HEK293 (cell line): ENCODE data around the gene YIF1B.
A peak's percentile ranks its signal among the peaks of the same experiment; 100 is the strongest.

Source experiments
- EGR2 ChIP-seq: fragments of 450-650 bp; formaldehyde crosslinking; IDR thresholded peaks from 2 replicates; pipeline ENCODE4 v1.5.1; 2016; ENCODE audit warnings: low read depth, missing biosample characterization, missing genetic modification characterization
- IKZF3 ChIP-seq: fragments of 450-650 bp; IDR thresholded peaks from 2 replicates; pipeline ENCODE4 v1.5.0; 2018; ENCODE audit warnings: missing biosample characterization, mild to moderate bottlenecking, missing genetic modification characterization, moderate library complexity
- KLF8 ChIP-seq: fragments of 450-650 bp; formaldehyde crosslinking; IDR thresholded peaks from 2 replicates; pipeline ENCODE4 v1.5.1; 2016; ENCODE audit warnings: missing biosample characterization, missing genetic modification characterization
- PRDM1 ChIP-seq: fragments of 450-650 bp; formaldehyde crosslinking; IDR thresholded peaks from 2 replicates; pipeline ENCODE4; 2016; ENCODE audit warnings: missing biosample characterization, missing genetic modification characterization
- PRDM4 ChIP-seq: fragments of 450-650 bp; formaldehyde crosslinking; IDR thresholded peaks from 2 replicates; pipeline ENCODE4 v1.5.1; 2017; ENCODE audit warnings: missing biosample characterization, missing genetic modification characterization
- SETDB1 ChIP-seq: IDR thresholded peaks from one replicate; pipeline ENCODE4 v1.6.1; 2017; ENCODE audit warnings: mild to moderate bottlenecking, low read length, moderate library complexity, mixed read lengths; ENCODE audit not compliant: insufficient read length
- WT1 ChIP-seq: fragments of 450-650 bp; formaldehyde crosslinking; IDR thresholded peaks from 2 replicates; pipeline ENCODE4 v1.5.1; 2016; ENCODE audit warnings: missing biosample characterization, missing genetic modification characterization
- ZBTB20 ChIP-seq: fragments of 450-650 bp; formaldehyde crosslinking; IDR thresholded peaks from 2 replicates; pipeline ENCODE4 v1.5.1; 2016; ENCODE audit warnings: missing biosample characterization, missing genetic modification characterization
- ZEB2 ChIP-seq: fragments of 450-650 bp; formaldehyde crosslinking; IDR thresholded peaks from 2 replicates; pipeline ENCODE4 v1.5.1; 2016; ENCODE audit warnings: missing biosample characterization, missing genetic modification characterization
- ZFHX2 ChIP-seq: fragments of 450-650 bp; formaldehyde crosslinking; conservative IDR thresholded peaks from 2 replicates; pipeline ENCODE4 v1.5.1; 2016; ENCODE audit warnings: missing biosample characterization, missing genetic modification characterization
- ZNF157 ChIP-seq: fragments of 450-650 bp; formaldehyde crosslinking; IDR thresholded peaks from 2 replicates; pipeline ENCODE4 v1.5.1; 2016; ENCODE audit warnings: missing biosample characterization, missing genetic modification characterization
- ZNF2 ChIP-seq: fragments of 450-650 bp; formaldehyde crosslinking; IDR thresholded peaks from 2 replicates; pipeline ENCODE4 v1.5.1; 2016; ENCODE audit warnings: missing biosample characterization, missing genetic modification characterization
- ZNF362 ChIP-seq: fragments of 450-650 bp; formaldehyde crosslinking; IDR thresholded peaks from 2 replicates; pipeline ENCODE4 v1.5.1; 2016; ENCODE audit warnings: missing biosample characterization, missing genetic modification characterization
- ZNF558 ChIP-seq: fragments of 450-650 bp; formaldehyde crosslinking; IDR thresholded peaks from 2 replicates; pipeline ENCODE4 v1.5.1; 2016; ENCODE audit warnings: missing biosample characterization, missing genetic modification characterization
- ZNF571 ChIP-seq: fragments of 450-650 bp; formaldehyde crosslinking; IDR thresholded peaks from 2 replicates; pipeline ENCODE4 v1.5.0; 2017; ENCODE audit warnings: missing biosample characterization, missing genetic modification characterization
- ZNF600 ChIP-seq: fragments of 450-650 bp; formaldehyde crosslinking; IDR thresholded peaks from 2 replicates; pipeline ENCODE4 v1.5.1; 2016; ENCODE audit warnings: missing biosample characterization, missing genetic modification characterization
- ZNF610 ChIP-seq: fragments of 450-650 bp; formaldehyde crosslinking; IDR thresholded peaks from 2 replicates; pipeline ENCODE4 v1.5.1; 2016; ENCODE audit warnings: missing biosample characterization, missing genetic modification characterization, borderline replicate concordance
- ZNF664 ChIP-seq: fragments of 450-650 bp; formaldehyde crosslinking; IDR thresholded peaks from 2 replicates; pipeline ENCODE4 v1.5.1; 2016; ENCODE audit warnings: missing biosample characterization, missing genetic modification characterization
- TF ChIP-seq, protein P1 (sequence below): fragments of 450-650 bp; formaldehyde crosslinking; conservative IDR thresholded peaks from 2 replicates; pipeline ENCODE4 v1.5.1; 2016; ENCODE audit warnings: low read depth, missing biosample characterization, missing genetic modification characterization
- TF ChIP-seq, protein P2 (sequence below): sonication (generic); formaldehyde crosslinking; IDR thresholded peaks from 2 replicates; pipeline ENCODE4 v1.8.1; 2022; ENCODE audit warnings: mild to moderate bottlenecking, moderate library complexity, missing genetic modification reagents
- TF ChIP-seq, protein P3 (sequence below): fragments of 450-650 bp; formaldehyde crosslinking; IDR thresholded peaks from 2 replicates; pipeline ENCODE4 v1.5.1; 2017; ENCODE audit warnings: missing biosample characterization, mild to moderate bottlenecking, missing genetic modification characterization, moderate library complexity
- TF ChIP-seq, protein P4 (sequence below): fragments of 450-650 bp; formaldehyde crosslinking; IDR thresholded peaks from 2 replicates; pipeline ENCODE4 v1.5.1; 2016; ENCODE audit warnings: missing biosample characterization, missing genetic modification characterization
- TF ChIP-seq, protein P5 (sequence below): fragments of 450-650 bp; formaldehyde crosslinking; IDR thresholded peaks from 2 replicates; pipeline ENCODE4 v1.5.1; 2016; ENCODE audit warnings: missing biosample characterization, missing genetic modification characterization

YIF1B gene

DNA sequence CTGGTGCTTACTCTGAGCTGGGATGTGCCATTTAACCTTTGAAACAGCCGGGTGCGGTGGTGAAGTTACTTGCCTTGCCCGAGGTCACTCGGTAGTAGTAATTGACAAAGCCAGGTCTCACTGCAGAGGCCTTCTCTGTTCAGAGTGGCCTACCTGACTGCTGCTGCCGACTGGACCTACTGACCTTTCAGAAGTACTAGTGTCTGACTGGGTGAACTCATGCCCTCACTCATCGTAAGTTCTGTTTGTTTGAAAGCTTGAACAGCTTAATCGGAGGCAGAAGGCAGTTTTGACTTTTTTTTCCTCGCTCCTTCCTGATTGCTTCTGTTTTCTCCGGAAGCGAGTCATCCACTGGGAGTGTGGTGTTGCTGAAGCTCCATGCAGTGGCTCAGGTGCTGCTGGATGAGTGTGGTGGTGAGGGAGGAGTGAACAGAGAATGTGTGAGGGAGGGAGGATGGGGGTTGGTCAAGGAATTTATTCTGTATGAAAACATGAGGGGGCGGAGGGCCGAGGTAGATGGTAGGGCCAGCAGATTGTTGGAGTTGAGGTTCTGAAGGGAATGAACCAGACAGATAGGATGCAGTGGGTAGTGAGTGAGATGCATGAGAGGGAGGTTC lies 48.7 kb downstream of the YIF1B start (continued):
- TF ChIP-seq, protein P1, sequence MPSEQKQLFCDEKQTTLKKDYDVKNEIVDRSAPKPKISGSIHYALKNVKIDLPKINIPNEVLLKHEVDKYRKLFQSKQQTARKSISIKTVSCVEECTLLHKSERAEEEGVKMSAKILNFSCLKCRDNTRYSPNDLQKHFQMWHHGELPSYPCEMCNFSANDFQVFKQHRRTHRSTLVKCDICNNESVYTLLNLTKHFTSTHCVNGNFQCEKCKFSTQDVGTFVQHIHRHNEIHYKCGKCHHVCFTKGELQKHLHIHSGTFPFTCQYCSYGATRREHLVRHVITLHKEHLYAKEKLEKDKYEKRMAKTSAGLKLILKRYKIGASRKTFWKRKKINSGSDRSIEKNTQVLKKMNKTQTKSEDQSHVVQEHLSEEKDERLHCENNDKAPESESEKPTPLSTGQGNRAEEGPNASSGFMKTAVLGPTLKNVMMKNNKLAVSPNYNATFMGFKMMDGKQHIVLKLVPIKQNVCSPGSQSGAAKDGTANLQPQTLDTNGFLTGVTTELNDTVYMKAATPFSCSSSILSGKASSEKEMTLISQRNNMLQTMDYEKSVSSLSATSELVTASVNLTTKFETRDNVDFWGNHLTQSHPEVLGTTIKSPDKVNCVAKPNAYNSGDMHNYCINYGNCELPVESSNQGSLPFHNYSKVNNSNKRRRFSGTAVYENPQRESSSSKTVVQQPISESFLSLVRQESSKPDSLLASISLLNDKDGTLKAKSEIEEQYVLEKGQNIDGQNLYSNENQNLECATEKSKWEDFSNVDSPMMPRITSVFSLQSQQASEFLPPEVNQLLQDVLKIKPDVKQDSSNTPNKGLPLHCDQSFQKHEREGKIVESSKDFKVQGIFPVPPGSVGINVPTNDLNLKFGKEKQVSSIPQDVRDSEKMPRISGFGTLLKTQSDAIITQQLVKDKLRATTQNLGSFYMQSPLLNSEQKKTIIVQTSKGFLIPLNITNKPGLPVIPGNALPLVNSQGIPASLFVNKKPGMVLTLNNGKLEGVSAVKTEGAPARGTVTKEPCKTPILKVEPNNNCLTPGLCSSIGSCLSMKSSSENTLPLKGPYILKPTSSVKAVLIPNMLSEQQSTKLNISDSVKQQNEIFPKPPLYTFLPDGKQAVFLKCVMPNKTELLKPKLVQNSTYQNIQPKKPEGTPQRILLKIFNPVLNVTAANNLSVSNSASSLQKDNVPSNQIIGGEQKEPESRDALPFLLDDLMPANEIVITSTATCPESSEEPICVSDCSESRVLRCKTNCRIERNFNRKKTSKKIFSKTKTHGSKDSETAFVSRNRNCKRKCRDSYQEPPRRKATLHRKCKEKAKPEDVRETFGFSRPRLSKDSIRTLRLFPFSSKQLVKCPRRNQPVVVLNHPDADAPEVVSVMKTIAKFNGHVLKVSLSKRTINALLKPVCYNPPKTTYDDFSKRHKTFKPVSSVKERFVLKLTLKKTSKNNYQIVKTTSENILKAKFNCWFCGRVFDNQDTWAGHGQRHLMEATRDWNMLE: no peak
- TF ChIP-seq ZBTB20 (tag by site-specific recombination) (no peak; the same call in 1 of the 2 replicates), ZNF362 (tag by site-specific recombination) (peak; percentile 99), ZNF558 (tag by site-specific recombination) (no peak), ZNF571 (tag by site-specific recombination) (no peak), PRDM1 (peak; percentile 95), KLF8 (peak; percentile 58; the same call in 1 of the 2 replicates), ZNF664 (tag by site-specific recombination) (no peak), EGR2 (peak; percentile 99), ZNF610 (tag by site-specific recombination) (no peak), ZNF600 (tag by site-specific recombination) (peak; percentile 88), SETDB1 (no peak), PRDM4 (tag by site-specific recombination) (no peak), ZNF157 (peak; percentile 35; the same call in 1 of the 2 replicates), IKZF3 (tag by site-specific recombination) (0 out of 2 replicates have a peak, but pooled peaks have one; percentile 58), ZFHX2 (tag by site-specific recombination) (peak; percentile 97), WT1 (peak; percentile 79), ZEB2 (tag by site-specific recombination) (0 out of 2 replicates have a peak, but pooled peaks have one; percentile 44), ZNF2 (tag by site-specific recombination) (peak; percentile 52; the same call in 1 of the 2 replicates)
- TF ChIP-seq, protein P2, sequence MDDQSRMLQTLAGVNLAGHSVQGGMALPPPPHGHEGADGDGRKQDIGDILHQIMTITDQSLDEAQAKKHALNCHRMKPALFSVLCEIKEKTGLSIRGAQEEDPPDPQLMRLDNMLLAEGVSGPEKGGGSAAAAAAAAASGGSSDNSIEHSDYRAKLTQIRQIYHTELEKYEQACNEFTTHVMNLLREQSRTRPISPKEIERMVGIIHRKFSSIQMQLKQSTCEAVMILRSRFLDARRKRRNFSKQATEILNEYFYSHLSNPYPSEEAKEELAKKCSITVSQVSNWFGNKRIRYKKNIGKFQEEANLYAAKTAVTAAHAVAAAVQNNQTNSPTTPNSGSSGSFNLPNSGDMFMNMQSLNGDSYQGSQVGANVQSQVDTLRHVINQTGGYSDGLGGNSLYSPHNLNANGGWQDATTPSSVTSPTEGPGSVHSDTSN (CRISPR knock-in tag): no peak
- TF ChIP-seq, protein P3, sequence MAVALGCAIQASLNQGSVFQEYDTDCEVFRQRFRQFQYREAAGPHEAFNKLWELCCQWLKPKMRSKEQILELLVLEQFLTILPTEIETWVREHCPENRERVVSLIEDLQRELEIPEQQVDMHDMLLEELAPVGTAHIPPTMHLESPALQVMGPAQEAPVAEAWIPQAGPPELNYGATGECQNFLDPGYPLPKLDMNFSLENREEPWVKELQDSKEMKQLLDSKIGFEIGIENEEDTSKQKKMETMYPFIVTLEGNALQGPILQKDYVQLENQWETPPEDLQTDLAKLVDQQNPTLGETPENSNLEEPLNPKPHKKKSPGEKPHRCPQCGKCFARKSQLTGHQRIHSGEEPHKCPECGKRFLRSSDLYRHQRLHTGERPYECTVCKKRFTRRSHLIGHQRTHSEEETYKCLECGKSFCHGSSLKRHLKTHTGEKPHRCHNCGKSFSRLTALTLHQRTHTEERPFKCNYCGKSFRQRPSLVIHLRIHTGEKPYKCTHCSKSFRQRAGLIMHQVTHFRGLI (tag by site-specific recombination): no peak
- TF ChIP-seq, protein P4, sequence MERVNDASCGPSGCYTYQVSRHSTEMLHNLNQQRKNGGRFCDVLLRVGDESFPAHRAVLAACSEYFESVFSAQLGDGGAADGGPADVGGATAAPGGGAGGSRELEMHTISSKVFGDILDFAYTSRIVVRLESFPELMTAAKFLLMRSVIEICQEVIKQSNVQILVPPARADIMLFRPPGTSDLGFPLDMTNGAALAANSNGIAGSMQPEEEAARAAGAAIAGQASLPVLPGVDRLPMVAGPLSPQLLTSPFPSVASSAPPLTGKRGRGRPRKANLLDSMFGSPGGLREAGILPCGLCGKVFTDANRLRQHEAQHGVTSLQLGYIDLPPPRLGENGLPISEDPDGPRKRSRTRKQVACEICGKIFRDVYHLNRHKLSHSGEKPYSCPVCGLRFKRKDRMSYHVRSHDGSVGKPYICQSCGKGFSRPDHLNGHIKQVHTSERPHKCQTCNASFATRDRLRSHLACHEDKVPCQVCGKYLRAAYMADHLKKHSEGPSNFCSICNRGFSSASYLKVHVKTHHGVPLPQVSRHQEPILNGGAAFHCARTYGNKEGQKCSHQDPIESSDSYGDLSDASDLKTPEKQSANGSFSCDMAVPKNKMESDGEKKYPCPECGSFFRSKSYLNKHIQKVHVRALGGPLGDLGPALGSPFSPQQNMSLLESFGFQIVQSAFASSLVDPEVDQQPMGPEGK: peak; percentile 18; the same call in 1 of the 2 replicates
- TF ChIP-seq, protein P5, sequence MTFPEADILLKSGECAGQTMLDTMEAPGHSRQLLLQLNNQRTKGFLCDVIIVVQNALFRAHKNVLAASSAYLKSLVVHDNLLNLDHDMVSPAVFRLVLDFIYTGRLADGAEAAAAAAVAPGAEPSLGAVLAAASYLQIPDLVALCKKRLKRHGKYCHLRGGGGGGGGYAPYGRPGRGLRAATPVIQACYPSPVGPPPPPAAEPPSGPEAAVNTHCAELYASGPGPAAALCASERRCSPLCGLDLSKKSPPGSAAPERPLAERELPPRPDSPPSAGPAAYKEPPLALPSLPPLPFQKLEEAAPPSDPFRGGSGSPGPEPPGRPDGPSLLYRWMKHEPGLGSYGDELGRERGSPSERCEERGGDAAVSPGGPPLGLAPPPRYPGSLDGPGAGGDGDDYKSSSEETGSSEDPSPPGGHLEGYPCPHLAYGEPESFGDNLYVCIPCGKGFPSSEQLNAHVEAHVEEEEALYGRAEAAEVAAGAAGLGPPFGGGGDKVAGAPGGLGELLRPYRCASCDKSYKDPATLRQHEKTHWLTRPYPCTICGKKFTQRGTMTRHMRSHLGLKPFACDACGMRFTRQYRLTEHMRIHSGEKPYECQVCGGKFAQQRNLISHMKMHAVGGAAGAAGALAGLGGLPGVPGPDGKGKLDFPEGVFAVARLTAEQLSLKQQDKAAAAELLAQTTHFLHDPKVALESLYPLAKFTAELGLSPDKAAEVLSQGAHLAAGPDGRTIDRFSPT (tag by site-specific recombination): no peak
